Gastroesophageal sphincter (tissue), 4 donors: ENCODE measurements around the gene DOCK4. TPM values are rescaled to one million over a fixed set of nuclear protein-coding genes. Genes with fewer than 3 reads are reported as not detected.

ENCODE experiments used
- ATAC-seq: fragments of 150-250 bp; one replicate; pipeline ENCODE4 v1.9.1; 2016; ENCODE audit warnings: mild to moderate bottlenecking, moderate library complexity
- H3K27ac ChIP-seq, 4 donors: fragments of 200-600 bp; sonication (generic) in 3 of 4; 1 replicate in 3 of 4; 2 replicates in 1 of 4; pipeline ENCODE4 v1.5.1; 2016 to 2019
- H3K27me3 ChIP-seq: fragments of 200-600 bp; sonication (generic); one replicate; pipeline ENCODE4 v1.5.1; 2019
- H3K36me3 ChIP-seq, 2 donors: fragments of 200-600 bp; sonication (generic); one replicate each; pipeline ENCODE4 v1.5.1; 2019; ENCODE audit warnings: control low read depth in 1 of 2
- H3K4me1 ChIP-seq, 3 donors: fragments of 200-600 bp; sonication (generic); 1 replicate in 2 of 3; 2 replicates in 1 of 3; pipeline ENCODE4 v1.5.1; 2016 to 2019; ENCODE audit warnings: control low read depth in 2 of 3
- H3K4me3 ChIP-seq, 2 donors: fragments of 200-600 bp; sonication (generic); one replicate each; pipeline ENCODE4 v1.5.1; 2019; ENCODE audit warnings: mild to moderate bottlenecking in 1 of 2, moderate library complexity in 1 of 2
- H3K9me3 ChIP-seq, 3 donors: fragments of 200-600 bp; sonication (generic); one replicate each; pipeline ENCODE4 v1.5.1; 2017 to 2019; ENCODE audit warnings: control low read depth in 2 of 3
- EP300 ChIP-seq: sonication (generic); formaldehyde crosslinking; IDR thresholded peaks from one replicate; pipeline ENCODE4 v1.6.1; 2017; ENCODE audit warnings: antibody characterized with exemption, mild to moderate bottlenecking
- POLR2A ChIP-seq, 2 donors: fragments of 450-650 bp; IDR thresholded peaks; one replicate each; pipeline ENCODE4 v1.6.1; 2017; ENCODE audit warnings: antibody characterized with exemption in 2 of 2, mild to moderate bottlenecking in 2 of 2, moderate library complexity in 1 of 2
- POLR2AphosphoS5 ChIP-seq: sonication (generic); formaldehyde crosslinking; IDR thresholded peaks from one replicate; pipeline ENCODE4 v1.6.1; 2017; ENCODE audit warnings: antibody characterized with exemption
- WGBS, 2 donors: methylation state at CpG; one replicate each; pipeline ENCODE4 v1.1.5; 2018; ENCODE audit warnings: low coverage in 1 of 2; 5-methylcytosine and 5-hydroxymethylcytosine counted together
- total RNA-seq, 4 donors: library from RNA; depleted of rRNA; stranded (reverse); fragments of >200 nt; gene quantifications; one replicate each; pipeline ENCODE4 v1.1.0, GENCODE V29; 2016
- TF ChIP-seq, protein P1 (sequence below), 4 experiments: fragments of 200-600 bp in 2 of 4; fragments of 450-650 bp in 2 of 4; sonication (generic) in 1 of 4; IDR thresholded peaks; one replicate each; pipeline ENCODE4 v1.5.1; 2017 to 2019; ENCODE audit warnings: antibody characterized with exemption in 4 of 4, mild to moderate bottlenecking in 2 of 4, moderate library complexity in 2 of 4

Gene DOCK4
- total RNA-seq, 4 donors from 2014 or later = 14.0 to 34.1 (median 24.2) TPM

- Histone ChIP-seq H3K4me1 (no peaks in the 10 kb centered on the region), H3K9me3 (no peaks in the 10 kb centered on the region), H3K27me3 (no peaks in the 10 kb centered on the region), H3K27ac (no peak overlapping the region), H3K36me3 (peaks cover 0 to 13% of the 10 kb centered on the region in 2 donors), H3K4me3 (no peak overlapping the region)
- WGBS, 2 donors = 97 to 100% methylated on average over 2 to 3 of the region's 3 CpGs
- no peak for ATAC-seq
- TF ChIP-seq POLR2A (IDR thresholded peaks at IDR 0.05) (no peak), EP300 (no peak), POLR2AphosphoS5 (no peak)
- TF ChIP-seq, protein P1, sequence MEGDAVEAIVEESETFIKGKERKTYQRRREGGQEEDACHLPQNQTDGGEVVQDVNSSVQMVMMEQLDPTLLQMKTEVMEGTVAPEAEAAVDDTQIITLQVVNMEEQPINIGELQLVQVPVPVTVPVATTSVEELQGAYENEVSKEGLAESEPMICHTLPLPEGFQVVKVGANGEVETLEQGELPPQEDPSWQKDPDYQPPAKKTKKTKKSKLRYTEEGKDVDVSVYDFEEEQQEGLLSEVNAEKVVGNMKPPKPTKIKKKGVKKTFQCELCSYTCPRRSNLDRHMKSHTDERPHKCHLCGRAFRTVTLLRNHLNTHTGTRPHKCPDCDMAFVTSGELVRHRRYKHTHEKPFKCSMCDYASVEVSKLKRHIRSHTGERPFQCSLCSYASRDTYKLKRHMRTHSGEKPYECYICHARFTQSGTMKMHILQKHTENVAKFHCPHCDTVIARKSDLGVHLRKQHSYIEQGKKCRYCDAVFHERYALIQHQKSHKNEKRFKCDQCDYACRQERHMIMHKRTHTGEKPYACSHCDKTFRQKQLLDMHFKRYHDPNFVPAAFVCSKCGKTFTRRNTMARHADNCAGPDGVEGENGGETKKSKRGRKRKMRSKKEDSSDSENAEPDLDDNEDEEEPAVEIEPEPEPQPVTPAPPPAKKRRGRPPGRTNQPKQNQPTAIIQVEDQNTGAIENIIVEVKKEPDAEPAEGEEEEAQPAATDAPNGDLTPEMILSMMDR (IDR thresholded peaks at IDR 0.05) = no peak
These were observed 215.6 kb downstream of the DOCK4 start for GRCh38 chr7:111990643-111991042.

DNA sequence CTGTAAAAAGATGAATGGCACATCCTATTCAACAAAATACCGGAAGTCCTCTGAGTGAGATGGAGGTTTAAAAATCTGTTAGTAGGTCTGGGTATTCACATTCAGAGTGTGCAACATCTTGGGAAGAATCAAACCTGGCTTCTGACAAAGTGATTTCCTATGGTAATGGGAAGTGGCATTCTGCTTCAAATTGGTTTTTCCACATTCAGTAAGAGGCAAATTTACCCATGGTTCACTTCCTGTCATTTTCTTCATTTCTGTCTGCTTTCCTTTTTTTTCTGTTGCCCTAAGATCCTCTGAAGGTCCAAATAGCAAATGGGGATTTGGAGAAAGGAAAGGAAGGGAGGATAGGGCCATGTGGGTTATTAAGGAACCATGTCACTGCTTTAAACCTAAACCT, 218.3 kb downstream of the DOCK4 start:
- no peak for ATAC-seq
- peaks cover 0 to 25% of the 10 kb centered on the region in 2 donors for H3K36me3 ChIP-seq
- no peaks in the 10 kb centered on the region for H3K9me3 ChIP-seq
- H3K27ac ChIP-seq = peak overlapping the region in 3 of 4 donors; percentile 18 to 46 (median 41)
- TF ChIP-seq EP300 = no peak
- TF ChIP-seq, protein P1 (IDR thresholded peaks at IDR 0.05) = no peak
- H3K4me3 ChIP-seq = no peak overlapping the region
- no peaks in the 10 kb centered on the region for H3K4me1 ChIP-seq
- no peaks in the 10 kb centered on the region for H3K27me3 ChIP-seq
- 60 to 82% methylated on average over 1 of the region's 1 CpG for WGBS, 2 donors

- H3K27ac ChIP-seq = peak overlapping the region; percentile 18 to 46 (median 41)
- TF ChIP-seq POLR2AphosphoS5 (no peak), POLR2A (IDR thresholded peaks at IDR 0.05) (no peak)
These were observed 218.9 kb downstream of the DOCK4 start for GRCh38 chr7:111987115-111987826.

DNA sequence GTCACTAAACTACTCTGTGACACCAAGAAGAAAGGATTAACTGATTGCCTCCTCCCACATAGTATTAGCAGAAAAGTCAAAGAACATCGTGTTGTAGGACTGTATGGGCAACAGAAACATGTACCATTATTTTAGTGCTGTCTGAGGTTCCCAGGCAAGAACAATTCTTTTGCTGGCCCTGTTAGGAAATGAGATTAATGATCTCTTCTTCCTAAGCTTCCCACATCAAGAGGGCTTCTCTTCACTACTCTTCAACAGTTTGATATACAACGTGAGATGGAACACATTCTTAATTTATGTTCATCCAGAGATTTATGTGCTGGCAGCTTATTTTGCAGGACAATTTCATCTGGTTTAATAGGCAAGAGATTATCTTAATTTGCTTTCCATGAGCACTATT, 219.6 kb downstream of the DOCK4 start:
- 60 to 66% methylated on average over 2 of the region's 2 CpGs for WGBS, 2 donors
- Histone ChIP-seq H3K36me3 (peaks cover 0 to 25% of the 10 kb centered on the region in 2 donors), H3K9me3 (no peaks in the 10 kb centered on the region), H3K4me1 (no peaks in the 10 kb centered on the region), H3K27me3 (no peaks in the 10 kb centered on the region), H3K27ac (peak overlapping the region in 2 of 4 donors; percentile 21 to 41), H3K4me3 (no peak overlapping the region)
- no peak for ATAC-seq
- TF ChIP-seq POLR2AphosphoS5 = no peak
- TF ChIP-seq EP300 = no peak
- TF ChIP-seq POLR2A (IDR thresholded peaks at IDR 0.05) = no peak
- TF ChIP-seq, protein P1 (IDR thresholded peaks at IDR 0.05) = no peak

More at GRCh38 chr7:111987115-111987826, 218.9 kb downstream of the DOCK4 start:
- ATAC-seq = peak; percentile 28
- 69 to 78% methylated on average over 6 of the region's 6 CpGs for WGBS, 2 donors
- Histone ChIP-seq H3K36me3 (peaks cover 0 to 25% of the 10 kb centered on the region in 2 donors), H3K27me3 (no peaks in the 10 kb centered on the region), H3K9me3 (no peaks in the 10 kb centered on the region), H3K4me3 (no peak overlapping the region), H3K4me1 (no peaks in the 10 kb centered on the region)

DNA sequence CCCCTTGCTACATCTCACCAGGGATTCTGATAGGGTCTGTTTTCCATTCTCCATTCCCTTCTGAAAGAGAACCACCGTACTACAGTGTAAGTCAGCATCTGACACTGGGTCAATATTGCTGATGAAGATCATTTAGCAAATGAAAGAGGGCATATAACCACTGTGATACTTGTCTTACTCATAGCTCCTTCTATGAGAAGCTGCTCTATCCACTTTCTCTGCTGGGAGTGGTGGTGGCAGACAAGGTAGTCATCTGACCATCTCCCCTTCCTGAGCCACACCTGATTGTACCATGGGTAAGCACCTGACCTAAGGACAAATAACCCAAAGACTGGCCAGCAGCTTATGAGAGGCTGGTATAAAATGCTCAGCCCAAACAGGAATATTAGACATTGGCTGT, 220.4 kb downstream of the DOCK4 start:
- peaks cover 0 to 1% (median 0%) of the 10 kb centered on the region in 3 donors for H3K4me1 ChIP-seq
- 88% methylated on average over 1 of the region's 1 CpG for WGBS, 2 donors
- no peak for ATAC-seq
- H3K27me3 ChIP-seq = no peaks in the 10 kb centered on the region
- TF ChIP-seq EP300 (no peak), POLR2A (IDR thresholded peaks at IDR 0.05) (no peak), POLR2AphosphoS5 (no peak)
- TF ChIP-seq, protein P1 (IDR thresholded peaks at IDR 0.05) = no peak
- H3K9me3 ChIP-seq = no peaks in the 10 kb centered on the region
- no peak overlapping the region for H3K4me3 ChIP-seq
- no peak overlapping the region for H3K27ac ChIP-seq
- peaks cover 0 to 25% of the 10 kb centered on the region in 2 donors for H3K36me3 ChIP-seq
